ENCODE measurements around the gene URAD. TPM values are rescaled to one million over a fixed set of nuclear protein-coding genes. Genes with fewer than 3 reads are reported as not detected.

The URAD gene
- polyA plus RNA-seq, 2 of the 4 experiments (the other 2 are of a cell fraction), result not detected

DNA sequence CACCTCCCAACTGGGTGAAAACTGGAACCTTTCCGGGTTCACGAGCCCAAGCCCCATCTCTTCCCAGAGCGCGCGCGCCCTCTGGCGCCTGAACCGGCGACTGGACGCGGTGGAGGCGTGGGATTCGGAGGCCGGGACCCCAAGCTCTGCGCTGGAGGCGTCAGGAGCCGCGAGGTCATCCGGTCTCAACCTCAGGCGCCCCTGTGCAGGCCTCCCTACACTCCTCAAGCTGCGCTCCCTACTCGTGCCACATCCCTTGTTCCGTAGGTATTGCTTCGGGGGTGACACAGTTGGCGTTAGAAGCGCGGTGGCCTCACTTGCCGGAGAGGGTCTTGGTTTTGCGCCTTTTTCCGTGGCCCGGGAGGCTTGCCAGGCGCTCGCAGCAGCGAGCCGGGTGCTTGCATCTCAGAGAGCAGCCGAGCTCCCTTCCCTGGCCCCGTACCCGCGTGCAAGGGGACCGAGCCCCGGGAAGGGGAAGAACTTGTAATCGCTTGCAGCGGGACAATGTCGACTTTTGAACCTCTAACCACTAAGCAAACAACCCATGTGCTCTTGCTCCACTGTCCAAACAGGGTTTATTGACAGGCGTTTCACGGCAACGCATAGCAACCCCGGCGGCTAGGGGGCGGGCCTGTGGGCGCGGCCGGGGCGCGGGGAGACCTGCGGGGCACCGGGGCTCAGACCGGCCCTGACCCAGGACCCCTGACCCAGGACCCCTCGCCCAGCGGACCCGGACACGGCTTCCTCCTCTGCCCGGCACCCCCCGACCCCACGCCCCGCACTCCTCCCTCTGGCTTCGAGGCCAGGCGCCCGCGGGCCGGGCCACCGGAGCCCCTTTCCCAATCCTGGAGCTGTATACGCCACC is 27.9 kb downstream of the URAD start (continued):
- TF ChIP-seq, protein P1, sequence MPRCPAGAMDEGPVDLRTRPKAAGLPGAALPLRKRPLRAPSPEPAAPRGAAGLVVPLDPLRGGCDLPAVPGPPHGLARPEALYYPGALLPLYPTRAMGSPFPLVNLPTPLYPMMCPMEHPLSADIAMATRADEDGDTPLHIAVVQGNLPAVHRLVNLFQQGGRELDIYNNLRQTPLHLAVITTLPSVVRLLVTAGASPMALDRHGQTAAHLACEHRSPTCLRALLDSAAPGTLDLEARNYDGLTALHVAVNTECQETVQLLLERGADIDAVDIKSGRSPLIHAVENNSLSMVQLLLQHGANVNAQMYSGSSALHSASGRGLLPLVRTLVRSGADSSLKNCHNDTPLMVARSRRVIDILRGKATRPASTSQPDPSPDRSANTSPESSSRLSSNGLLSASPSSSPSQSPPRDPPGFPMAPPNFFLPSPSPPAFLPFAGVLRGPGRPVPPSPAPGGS (IDR thresholded peaks at IDR 0.05), result no peak
- TF ChIP-seq KDM5A (IDR thresholded peaks at IDR 0.05) (peak; percentile 34; the same call in 1 of the 2 replicates), CHD2 (IDR thresholded peaks at IDR 0.05; ENCODE audit: low read length, partially characterized antibody) (no peak), CHD4 (IDR thresholded peaks at IDR 0.05; ENCODE audit: borderline replicate concordance) (no peak), RNF2 (IDR thresholded peaks at IDR 0.05; ENCODE audit: borderline replicate concordance, low read depth) (no peak), RAD21 (conservative IDR thresholded peaks at IDR 0.05 in 1 of 2, IDR thresholded peaks at IDR 0.05 in 1 of 2) (peak; percentile 51 to 61; a peak in 4 of 5 replicates), RFX5 (IDR thresholded peaks at IDR 0.05) (peak; percentile 98), EHMT2 (IDR thresholded peaks at IDR 0.05; ENCODE audit: low read depth) (no peak)
- TF ChIP-seq, protein P2, sequence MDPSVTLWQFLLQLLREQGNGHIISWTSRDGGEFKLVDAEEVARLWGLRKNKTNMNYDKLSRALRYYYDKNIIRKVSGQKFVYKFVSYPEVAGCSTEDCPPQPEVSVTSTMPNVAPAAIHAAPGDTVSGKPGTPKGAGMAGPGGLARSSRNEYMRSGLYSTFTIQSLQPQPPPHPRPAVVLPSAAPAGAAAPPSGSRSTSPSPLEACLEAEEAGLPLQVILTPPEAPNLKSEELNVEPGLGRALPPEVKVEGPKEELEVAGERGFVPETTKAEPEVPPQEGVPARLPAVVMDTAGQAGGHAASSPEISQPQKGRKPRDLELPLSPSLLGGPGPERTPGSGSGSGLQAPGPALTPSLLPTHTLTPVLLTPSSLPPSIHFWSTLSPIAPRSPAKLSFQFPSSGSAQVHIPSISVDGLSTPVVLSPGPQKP (IDR thresholded peaks at IDR 0.05; ENCODE audit: low read depth, low read length), result no peak
- TF ChIP-seq, protein P3, sequence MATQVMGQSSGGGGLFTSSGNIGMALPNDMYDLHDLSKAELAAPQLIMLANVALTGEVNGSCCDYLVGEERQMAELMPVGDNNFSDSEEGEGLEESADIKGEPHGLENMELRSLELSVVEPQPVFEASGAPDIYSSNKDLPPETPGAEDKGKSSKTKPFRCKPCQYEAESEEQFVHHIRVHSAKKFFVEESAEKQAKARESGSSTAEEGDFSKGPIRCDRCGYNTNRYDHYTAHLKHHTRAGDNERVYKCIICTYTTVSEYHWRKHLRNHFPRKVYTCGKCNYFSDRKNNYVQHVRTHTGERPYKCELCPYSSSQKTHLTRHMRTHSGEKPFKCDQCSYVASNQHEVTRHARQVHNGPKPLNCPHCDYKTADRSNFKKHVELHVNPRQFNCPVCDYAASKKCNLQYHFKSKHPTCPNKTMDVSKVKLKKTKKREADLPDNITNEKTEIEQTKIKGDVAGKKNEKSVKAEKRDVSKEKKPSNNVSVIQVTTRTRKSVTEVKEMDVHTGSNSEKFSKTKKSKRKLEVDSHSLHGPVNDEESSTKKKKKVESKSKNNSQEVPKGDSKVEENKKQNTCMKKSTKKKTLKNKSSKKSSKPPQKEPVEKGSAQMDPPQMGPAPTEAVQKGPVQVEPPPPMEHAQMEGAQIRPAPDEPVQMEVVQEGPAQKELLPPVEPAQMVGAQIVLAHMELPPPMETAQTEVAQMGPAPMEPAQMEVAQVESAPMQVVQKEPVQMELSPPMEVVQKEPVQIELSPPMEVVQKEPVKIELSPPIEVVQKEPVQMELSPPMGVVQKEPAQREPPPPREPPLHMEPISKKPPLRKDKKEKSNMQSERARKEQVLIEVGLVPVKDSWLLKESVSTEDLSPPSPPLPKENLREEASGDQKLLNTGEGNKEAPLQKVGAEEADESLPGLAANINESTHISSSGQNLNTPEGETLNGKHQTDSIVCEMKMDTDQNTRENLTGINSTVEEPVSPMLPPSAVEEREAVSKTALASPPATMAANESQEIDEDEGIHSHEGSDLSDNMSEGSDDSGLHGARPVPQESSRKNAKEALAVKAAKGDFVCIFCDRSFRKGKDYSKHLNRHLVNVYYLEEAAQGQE (IDR thresholded peaks at IDR 0.05), result no peak
- TF ChIP-seq, protein P4, sequence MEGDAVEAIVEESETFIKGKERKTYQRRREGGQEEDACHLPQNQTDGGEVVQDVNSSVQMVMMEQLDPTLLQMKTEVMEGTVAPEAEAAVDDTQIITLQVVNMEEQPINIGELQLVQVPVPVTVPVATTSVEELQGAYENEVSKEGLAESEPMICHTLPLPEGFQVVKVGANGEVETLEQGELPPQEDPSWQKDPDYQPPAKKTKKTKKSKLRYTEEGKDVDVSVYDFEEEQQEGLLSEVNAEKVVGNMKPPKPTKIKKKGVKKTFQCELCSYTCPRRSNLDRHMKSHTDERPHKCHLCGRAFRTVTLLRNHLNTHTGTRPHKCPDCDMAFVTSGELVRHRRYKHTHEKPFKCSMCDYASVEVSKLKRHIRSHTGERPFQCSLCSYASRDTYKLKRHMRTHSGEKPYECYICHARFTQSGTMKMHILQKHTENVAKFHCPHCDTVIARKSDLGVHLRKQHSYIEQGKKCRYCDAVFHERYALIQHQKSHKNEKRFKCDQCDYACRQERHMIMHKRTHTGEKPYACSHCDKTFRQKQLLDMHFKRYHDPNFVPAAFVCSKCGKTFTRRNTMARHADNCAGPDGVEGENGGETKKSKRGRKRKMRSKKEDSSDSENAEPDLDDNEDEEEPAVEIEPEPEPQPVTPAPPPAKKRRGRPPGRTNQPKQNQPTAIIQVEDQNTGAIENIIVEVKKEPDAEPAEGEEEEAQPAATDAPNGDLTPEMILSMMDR (IDR thresholded peaks at IDR 0.05), result peak; percentile 59

DNA sequence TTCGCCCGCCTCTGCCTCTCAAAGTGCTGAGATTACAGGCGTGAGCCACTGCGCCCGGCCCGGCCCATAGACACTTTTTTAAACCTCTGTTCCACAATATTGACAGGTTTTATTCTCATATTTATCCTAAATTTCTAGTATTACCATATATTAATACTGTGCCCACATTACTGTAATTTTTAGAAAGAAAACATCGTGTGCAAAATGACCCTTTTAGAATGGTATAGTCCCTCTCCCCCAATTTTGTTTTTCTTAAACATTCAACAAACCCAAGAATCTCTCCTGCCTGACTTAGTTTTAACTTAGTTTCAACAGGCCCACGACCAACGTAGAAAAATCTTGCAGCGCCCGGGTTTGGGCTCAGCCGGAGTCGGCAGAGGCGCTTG is 28.5 kb downstream of the URAD start:
- CTCF ChIA-PET, result interaction anchor here (0.8 to 4.7 kb wide), 2 partner anchors 18 to 132 kb away, joined by 4 to 65 read pairs; no protein-coding TSS in a partner anchor
- FAIRE-seq, result no peak
- TF ChIP-seq EP300 (IDR thresholded peaks at IDR 0.05) (no peak), NPAS2 (CRISPR knock-in tag; IDR thresholded peaks at IDR 0.05; ENCODE audit: borderline replicate concordance) (no peak), ZFP36 (IDR thresholded peaks at IDR 0.05; ENCODE audit: borderline replicate concordance, partially characterized antibody) (no peak), NR3C1 (IDR thresholded peaks at IDR 0.05) (no peak), CBX2 (IDR thresholded peaks at IDR 0.05; ENCODE audit: borderline replicate concordance, low read depth) (no peak), KDM1A (IDR thresholded peaks at IDR 0.05; ENCODE audit: low read depth) (no peak), RNF2 (IDR thresholded peaks at IDR 0.05; ENCODE audit: borderline replicate concordance, low read depth) (no peak), HOXB5 (CRISPR knock-in tag; IDR thresholded peaks at IDR 0.05) (no peak), SREBF2 (IDR thresholded peaks at IDR 0.05) (no peak)
- TF ChIP-seq, protein P5, sequence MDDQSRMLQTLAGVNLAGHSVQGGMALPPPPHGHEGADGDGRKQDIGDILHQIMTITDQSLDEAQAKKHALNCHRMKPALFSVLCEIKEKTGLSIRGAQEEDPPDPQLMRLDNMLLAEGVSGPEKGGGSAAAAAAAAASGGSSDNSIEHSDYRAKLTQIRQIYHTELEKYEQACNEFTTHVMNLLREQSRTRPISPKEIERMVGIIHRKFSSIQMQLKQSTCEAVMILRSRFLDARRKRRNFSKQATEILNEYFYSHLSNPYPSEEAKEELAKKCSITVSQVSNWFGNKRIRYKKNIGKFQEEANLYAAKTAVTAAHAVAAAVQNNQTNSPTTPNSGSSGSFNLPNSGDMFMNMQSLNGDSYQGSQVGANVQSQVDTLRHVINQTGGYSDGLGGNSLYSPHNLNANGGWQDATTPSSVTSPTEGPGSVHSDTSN (IDR thresholded peaks at IDR 0.05), result no peak
- TF ChIP-seq, protein P2 (IDR thresholded peaks at IDR 0.05; ENCODE audit: low read depth, low read length), result no peak
- TF ChIP-seq, protein P3 (IDR thresholded peaks at IDR 0.05), result no peak

More for the DNA sequence above, 28.5 kb downstream of the URAD start:
- 45% methylated on average over 14 of the region's 14 CpGs for WGBS (ENCODE audit: missing lambda C conversion rate)
- DNase-seq (ENCODE audit: low read depth in 1 of 2, low spot score in 1 of 2) (no peak), ATAC-seq (no peak)
- peak overlapping the region; percentile 64 to 86 for H3K27ac ChIP-seq
- POLR2A ChIA-PET, result interaction anchor here (0.7 kb wide), 1 partner anchor 130 kb away, joined by 3 read pairs; no protein-coding TSS in a partner anchor
- peak overlapping the region; percentile 58 for H3K4me3 ChIP-seq
- H3K4me1 ChIP-seq, result peaks cover 17% of the 10 kb centered on the region
- no peaks in the 10 kb centered on the region for H3K9me3 ChIP-seq
- peak overlapping the region; percentile 99 for H3K4me2 ChIP-seq
